GM18498 (cell line): ENCODE results near the gene MAK.
"Not testable (repeated sequence)": the region's sequence is repeated elsewhere in the genome, so short reads cannot be mapped to it uniquely, and the experiment has no call there.

Source experiments
- ATAC-seq: cut with Tn5 transposase; IDR thresholded peaks from one replicate; pipeline ENCODE4 v1.9.1; 2021; ENCODE audit warnings: mild to moderate bottlenecking, moderate library complexity; ENCODE audit not compliant: unreplicated experiment

The MAK gene

GRCh38 chr6:10854922-10855632, 16.7 kb upstream of the MAK start:
- ATAC-seq = no peak

GRCh38 chr6:10853849-10854300, 15.5 kb upstream of the MAK start:
- not testable (repeated sequence) for ATAC-seq

GRCh38 chr6:10852361-10852960, 14.1 kb upstream of the MAK start:
- ATAC-seq = no peak

- no peak for ATAC-seq
Observed at GRCh38 chr6:10850728-10851127, 12.4 kb upstream of the MAK start.

GRCh38 chr6:10849901-10850300, 11.6 kb upstream of the MAK start:
- no peak for ATAC-seq

- ATAC-seq = no peak
Observed at GRCh38 chr6:10847684-10848083, 9.3 kb upstream of the MAK start.

- no peak for ATAC-seq
Observed at GRCh38 chr6:10843554-10843953, 5.2 kb upstream of the MAK start.

GRCh38 chr6:10838794-10839333, 525 bp upstream of the MAK start:
- peak; percentile 75 for ATAC-seq

GRCh38 chr6:10837622-10837994, 731 bp downstream of the MAK start:
- ATAC-seq = no peak

- ATAC-seq = no peak
Observed at GRCh38 chr6:10837009-10837621, 1.2 kb downstream of the MAK start.

GRCh38 chr6:10834823-10835222, 3.5 kb downstream of the MAK start:
- no peak for ATAC-seq

GRCh38 chr6:10831609-10832008, 6.7 kb downstream of the MAK start:
- no peak for ATAC-seq

- ATAC-seq = no peak
Observed at GRCh38 chr6:10824819-10825218, 13.5 kb downstream of the MAK start.

GRCh38 chr6:10824297-10824696, 14.0 kb downstream of the MAK start:
- ATAC-seq = no peak

GRCh38 chr6:10814176-10814575, 24.2 kb downstream of the MAK start:
- not testable (repeated sequence) for ATAC-seq

GRCh38 chr6:10809098-10809497, 29.2 kb downstream of the MAK start:
- ATAC-seq = no peak

- ATAC-seq = no peak
Observed at GRCh38 chr6:10808376-10808775, 30.0 kb downstream of the MAK start.

- peak; percentile 92 for ATAC-seq
Observed at GRCh38 chr6:10801224-10801848, 37.0 kb downstream of the MAK start.

GRCh38 chr6:10800810-10801209, 37.5 kb downstream of the MAK start:
- no peak for ATAC-seq

- ATAC-seq = no peak
Observed at GRCh38 chr6:10794239-10794638, 44.1 kb downstream of the MAK start.

GRCh38 chr6:10793695-10794094, 44.6 kb downstream of the MAK start:
- no peak for ATAC-seq

- ATAC-seq = no peak
Observed at GRCh38 chr6:10793035-10793434, 45.3 kb downstream of the MAK start.
